ENCODE results near the gene TBC1D5. TPM values are rescaled to one million over a fixed set of nuclear protein-coding genes. Genes with fewer than 3 reads are reported as not detected.

The TBC1D5 gene
- total RNA-seq, 2 experiments from 2014 or later = 46.3 to 47.8 TPM

GRCh38 chr3:17143893-17144664, 598.4 kb downstream of the TBC1D5 start:
- peaks cover 1% of the 10 kb centered on the region for H3K27me3 Mint-ChIP-seq
- no peaks in the 10 kb centered on the region for H3K36me3 Mint-ChIP-seq (ENCODE audit: low read depth)
- ChIA-PET CTCF (interaction anchor here (1.2 kb wide), 1 partner anchor 205 kb away, joined by 3 read pairs; no protein-coding TSS in a partner anchor), POLR2A (interaction anchor here (0.6 to 0.7 kb wide), 2 partner anchors 9 to 631 kb away, joined by 3 read pairs; partner anchors contain the start of gene RFTN1)
- no peak for TF ChIP-seq CTCF (IDR thresholded peaks at IDR 0.05)
- intact Hi-C loops (cut with micrococcal nuclease) = no loop called here
- DNase-seq (no peak), ATAC-seq (peak; percentile 14)
- H3K9me3 Mint-ChIP-seq = no peaks in the 10 kb centered on the region
- peaks cover 24% of the 10 kb centered on the region for H3K4me1 Mint-ChIP-seq (ENCODE audit: low read depth)
- H3K27ac Mint-ChIP-seq = peak overlapping the region; percentile 30
- no peak overlapping the region for H3K4me3 Mint-ChIP-seq

DNA sequence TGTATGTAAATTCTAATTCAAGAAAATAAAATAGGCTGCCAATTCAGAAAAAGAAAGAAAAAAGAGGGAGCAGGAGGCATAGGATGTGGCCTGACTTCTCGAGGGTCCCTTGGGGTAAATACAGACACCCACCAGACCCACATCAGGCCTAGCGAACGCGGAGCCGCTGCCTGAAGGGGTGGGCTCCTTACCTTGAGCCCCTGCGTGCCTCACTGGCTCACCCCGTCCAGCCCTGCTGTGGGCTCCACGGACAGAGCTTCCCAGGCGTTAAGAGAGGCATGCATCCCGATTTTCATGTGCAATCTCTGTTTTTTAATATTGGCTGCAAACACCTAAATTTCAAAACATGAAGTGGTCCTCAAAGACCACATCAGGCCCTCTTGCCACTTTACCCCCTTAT, 599.9 kb downstream of the TBC1D5 start:
- Mint-ChIP-seq H3K4me3 (no peak overlapping the region), H3K27ac (no peak overlapping the region), H3K36me3 (ENCODE audit: low read depth) (no peaks in the 10 kb centered on the region), H3K9me3 (no peaks in the 10 kb centered on the region), H3K27me3 (peaks cover 1% of the 10 kb centered on the region), H3K4me1 (ENCODE audit: low read depth) (peaks cover 20% of the 10 kb centered on the region)
- ATAC-seq (no peak), DNase-seq (no peak)
- TF ChIP-seq CTCF (IDR thresholded peaks at IDR 0.05) = no peak
- POLR2A ChIA-PET = interaction anchor here (0.7 to 1.5 kb wide), 2 partner anchors 9 to 25 kb away, joined by 3 to 4 read pairs; no protein-coding TSS in a partner anchor
- intact Hi-C loops (cut with micrococcal nuclease) = no loop called here
- CTCF ChIA-PET = interaction anchor here (1.4 kb wide), 1 partner anchor 9 kb away, joined by 3 read pairs; no protein-coding TSS in a partner anchor

DNA sequence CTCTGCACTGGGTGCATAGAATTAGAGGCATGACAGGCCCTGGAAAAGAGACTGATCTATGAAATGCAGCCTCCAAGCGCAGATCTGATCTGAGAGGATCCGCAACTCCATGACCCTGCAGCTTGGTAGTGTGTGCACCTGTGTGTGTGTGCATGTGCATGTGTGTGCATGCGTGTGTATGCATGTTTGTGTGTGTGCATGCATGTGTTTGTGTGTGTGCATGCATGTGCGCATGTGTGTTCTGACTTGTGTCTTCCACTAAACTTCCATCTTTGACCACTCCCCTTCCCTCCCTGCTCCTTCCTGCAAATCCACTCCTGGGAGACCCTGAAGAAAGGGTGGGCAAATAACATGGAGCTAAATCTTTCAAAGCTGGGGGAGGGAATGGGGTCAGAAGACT, 600.7 kb downstream of the TBC1D5 start:
- intact Hi-C loops (cut with micrococcal nuclease) = no loop called here
- Mint-ChIP-seq H3K36me3 (ENCODE audit: low read depth) (no peaks in the 10 kb centered on the region), H3K9me3 (no peaks in the 10 kb centered on the region), H3K4me3 (no peak overlapping the region), H3K27me3 (peaks cover 1% of the 10 kb centered on the region), H3K4me1 (ENCODE audit: low read depth) (peaks cover 20% of the 10 kb centered on the region), H3K27ac (no peak overlapping the region)
- POLR2A ChIA-PET = interaction anchor here (1.5 kb wide), 1 partner anchor 10 kb away, joined by 4 read pairs; no protein-coding TSS in a partner anchor
- ATAC-seq (no peak), DNase-seq (no peak)
- no peak for TF ChIP-seq CTCF (IDR thresholded peaks at IDR 0.05)
- CTCF ChIA-PET = interaction anchor here (1.4 kb wide), 1 partner anchor 10 kb away, joined by 3 read pairs; no protein-coding TSS in a partner anchor

- Mint-ChIP-seq H3K27me3 (peaks cover 1% of the 10 kb centered on the region), H3K27ac (no peak overlapping the region), H3K9me3 (no peaks in the 10 kb centered on the region), H3K4me3 (no peak overlapping the region), H3K36me3 (ENCODE audit: low read depth) (no peaks in the 10 kb centered on the region), H3K4me1 (ENCODE audit: low read depth) (peaks cover 15% of the 10 kb centered on the region)
- ATAC-seq (no peak), DNase-seq (no peak)
- TF ChIP-seq CTCF (IDR thresholded peaks at IDR 0.05) = no peak
- ChIA-PET CTCF (no interaction called here), POLR2A (no interaction called here)
- intact Hi-C loops (cut with micrococcal nuclease) = no loop called here
These were observed 601.5 kb downstream of the TBC1D5 start for GRCh38 chr3:17140670-17141505.
